Measurements from ENCODE around the gene FA2H.

Gene FA2H

GRCh38 chr16:74751658-74752057 lies 23.0 kb downstream of the FA2H start:
- Histone ChIP-seq H3K36me3 (no peaks in the 10 kb centered on the region), H3K27me3 (peaks cover 0 to 43% of the 10 kb centered on the region in 2 donors), H3K9me3 (no peaks in the 10 kb centered on the region), H3K4me3 (no peak overlapping the region), H3K4me1 (no peaks in the 10 kb centered on the region), H3K27ac (no peak overlapping the region)
- no peak for DNase-seq
- intact Hi-C loops (cut with DNase I; ENCODE audit: low total_unique reads): no loop called here
- no peak for TF ChIP-seq CTCF (IDR thresholded peaks at IDR 0.05)

GRCh38 chr16:74749291-74750055 lies 25.1 kb downstream of the FA2H start:
- TF ChIP-seq CTCF (IDR thresholded peaks at IDR 0.05): no peak
- intact Hi-C loops (cut with DNase I; ENCODE audit: low total_unique reads): no loop called here
- Histone ChIP-seq H3K4me1 (no peaks in the 10 kb centered on the region), H3K36me3 (no peaks in the 10 kb centered on the region), H3K27me3 (peaks cover 0 to 35% of the 10 kb centered on the region in 2 donors), H3K27ac (no peak overlapping the region), H3K4me3 (no peak overlapping the region), H3K9me3 (no peaks in the 10 kb centered on the region)
- DNase-seq: no peak

GRCh38 chr16:74748616-74749026 lies 26.0 kb downstream of the FA2H start:
- no peak for DNase-seq
- Histone ChIP-seq H3K9me3 (no peaks in the 10 kb centered on the region), H3K36me3 (no peaks in the 10 kb centered on the region), H3K4me3 (no peak overlapping the region), H3K4me1 (peaks cover 0 to 6% (median 4%) of the 10 kb centered on the region in 4 donors), H3K27me3 (peaks cover 0 to 36% of the 10 kb centered on the region in 2 donors), H3K27ac (no peak overlapping the region)
- intact Hi-C loops (cut with DNase I; ENCODE audit: low total_unique reads): no loop called here
- no peak for TF ChIP-seq CTCF (IDR thresholded peaks at IDR 0.05)

GRCh38 chr16:74747716-74748615 lies 26.7 kb downstream of the FA2H start:
- Histone ChIP-seq H3K27me3 (peaks cover 0 to 33% of the 10 kb centered on the region in 2 donors), H3K4me1 (peaks cover 0 to 10% (median 5%) of the 10 kb centered on the region in 4 donors), H3K36me3 (no peaks in the 10 kb centered on the region), H3K4me3 (no peak overlapping the region), H3K27ac (no peak overlapping the region), H3K9me3 (no peaks in the 10 kb centered on the region)
- intact Hi-C loops (cut with DNase I; ENCODE audit: low total_unique reads): no loop called here
- no peak for TF ChIP-seq CTCF (IDR thresholded peaks at IDR 0.05)
- no peak for DNase-seq

- intact Hi-C loops (cut with DNase I; ENCODE audit: low total_unique reads): no loop called here
- H3K27ac ChIP-seq: no peak overlapping the region
- H3K27me3 ChIP-seq: peaks cover 0 to 22% of the 10 kb centered on the region in 2 donors
- H3K4me1 ChIP-seq: peaks cover 0 to 13% (median 5%) of the 10 kb centered on the region in 4 donors
- no peak for DNase-seq
- TF ChIP-seq CTCF (IDR thresholded peaks at IDR 0.05): no peak
- no peaks in the 10 kb centered on the region for H3K9me3 ChIP-seq
- H3K4me3 ChIP-seq: no peak overlapping the region
- H3K36me3 ChIP-seq: no peaks in the 10 kb centered on the region
These were observed 28.7 kb downstream of the FA2H start for GRCh38 chr16:74745926-74746325.
